NT2/D1 (cell line): ENCODE results near the gene CKLF.

Experiments
- SUZ12 ChIP-seq: IDR thresholded peaks from 2 replicates; pipeline ENCODE4 v1.6.1; 2011; ENCODE audit not compliant: insufficient read length, insufficient read depth; ENCODE audit errors: extremely low read depth
- YY1 ChIP-seq: IDR thresholded peaks from 2 replicates; pipeline ENCODE4 v1.6.1; 2011; ENCODE audit not compliant: insufficient read length, insufficient read depth
- ZNF274 ChIP-seq: IDR thresholded peaks from 2 replicates; pipeline ENCODE4 v1.6.1; 2011; ENCODE audit warnings: mild to moderate bottlenecking, low read depth, low read length

- TF ChIP-seq YY1 (no peak), ZNF274 (no peak), SUZ12 (no peak)
Measured at GRCh38 chr16:66543541-66543940, 8.8 kb upstream of the CKLF start.
